Choroid plexus epithelial cell (primary cell): ENCODE measurements around the gene CRAT.
"Not testable (repeated sequence)": the region's sequence is repeated elsewhere in the genome, so short reads cannot be mapped to it uniquely, and the experiment has no call there.

Experiments used
- DNase-seq: peaks from one replicate; pipeline ENCODE4 v3.0.0-alpha.2; 2010; ENCODE audit warnings: low read depth
- H3K4me3 ChIP-seq: 2 replicates; pipeline ENCODE4 v1.5.1; 2011; ENCODE audit warnings: low read depth, mild to moderate bottlenecking, control low read depth, low read length, moderate library complexity
- CTCF ChIP-seq: conservative IDR thresholded peaks from 2 replicates; pipeline ENCODE4 v1.5.1; 2011; ENCODE audit warnings: low read depth, mild to moderate bottlenecking, control low read depth, inconsistent platforms, low read length, moderate library complexity

The CRAT gene

GRCh38 chr9:129118799-129119198 lies 8.2 kb upstream of the CRAT start:
- DNase-seq, result no peak
- TF ChIP-seq CTCF, result no peak
- no peak overlapping the region for H3K4me3 ChIP-seq

DNA sequence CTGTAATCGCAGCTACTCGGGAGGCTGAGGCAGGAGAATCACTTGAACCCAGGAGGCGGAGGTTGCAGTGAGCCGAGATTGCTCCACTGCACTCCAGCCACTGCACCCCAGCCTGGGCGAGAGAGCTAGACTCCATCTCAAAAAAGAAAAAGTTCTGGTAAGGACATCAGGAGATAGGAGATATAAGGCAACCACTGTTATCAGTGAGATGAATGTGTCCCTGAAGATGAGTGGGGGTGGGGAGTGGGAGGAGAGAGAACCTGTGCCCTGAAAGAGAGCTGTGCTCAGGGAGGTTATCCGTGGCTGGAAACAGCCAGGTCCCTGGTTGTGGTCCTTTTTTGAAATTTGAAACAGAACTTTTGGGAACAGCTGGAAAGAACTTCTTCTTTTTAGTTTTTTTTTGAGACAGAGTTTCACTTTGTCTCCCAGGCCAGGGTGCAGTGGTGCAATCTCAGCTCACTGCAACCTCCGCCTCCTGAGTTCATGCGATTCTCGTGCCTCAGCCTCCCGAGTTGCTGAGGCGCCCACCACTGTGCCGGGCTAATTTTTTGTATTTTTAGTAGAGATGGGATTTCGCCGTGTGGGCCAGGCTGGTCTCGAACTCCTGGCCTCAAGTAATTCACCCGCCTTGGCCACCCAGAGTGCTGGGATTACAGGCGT lies 3.2 kb upstream of the CRAT start:
- TF ChIP-seq CTCF, result no peak
- H3K4me3 ChIP-seq, result no peak overlapping the region
- DNase-seq, result no peak

DNA sequence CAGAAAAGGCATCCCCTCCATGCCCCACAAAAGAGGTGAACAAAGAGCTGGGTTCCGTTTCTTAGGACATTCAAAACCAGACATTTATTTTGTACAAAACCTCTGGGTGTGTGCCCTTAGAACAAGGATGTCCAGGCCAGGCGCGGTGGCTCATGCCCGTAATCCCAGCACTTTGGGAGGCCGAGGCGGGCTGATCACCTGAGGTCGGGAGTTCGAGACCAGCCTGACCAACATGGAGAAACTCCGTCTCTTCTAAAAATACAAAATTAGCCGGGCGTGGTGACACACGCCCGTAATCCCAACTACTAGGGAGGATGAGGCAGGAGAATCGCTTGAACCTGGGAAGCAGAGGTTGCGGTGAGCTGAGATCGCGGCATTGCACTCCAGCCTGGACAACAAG lies 1.9 kb upstream of the CRAT start:
- DNase-seq, result not testable (repeated sequence)
- H3K4me3 ChIP-seq, result peak overlapping the region; percentile 92

DNA sequence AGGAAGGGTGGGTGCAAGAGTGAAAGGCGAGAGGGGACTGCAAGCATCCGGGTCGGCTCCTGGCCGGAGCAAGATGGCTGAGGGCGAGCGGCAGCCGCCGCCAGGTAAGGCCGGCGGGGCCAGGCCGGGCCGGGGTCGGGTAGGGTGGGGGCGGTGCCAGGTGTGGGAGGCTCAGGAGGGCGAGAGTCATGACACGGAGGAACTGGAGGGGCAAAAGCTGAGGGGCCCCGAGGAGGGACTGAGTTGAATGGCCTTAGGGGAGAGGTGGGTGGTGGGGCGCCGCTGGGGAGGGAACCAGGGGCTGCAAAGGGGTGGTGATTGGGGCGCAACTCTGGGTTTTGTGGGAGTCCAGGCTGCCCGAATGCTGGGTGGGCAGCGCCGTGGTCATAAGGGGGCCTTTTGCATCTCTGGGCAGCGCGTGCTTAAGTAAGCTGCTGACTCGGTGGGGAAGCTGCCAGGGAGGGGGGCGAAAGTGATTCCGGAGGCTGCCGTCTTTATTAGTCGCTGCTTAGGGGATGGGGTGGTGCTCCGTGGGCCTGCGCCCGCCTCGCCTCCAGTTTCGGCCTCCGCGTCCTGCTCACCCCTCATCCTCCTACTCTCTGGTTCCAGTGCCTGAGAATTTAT lies 1.0 kb upstream of the CRAT start:
- TF ChIP-seq CTCF, result no peak
- peak; percentile 58 for DNase-seq

DNA sequence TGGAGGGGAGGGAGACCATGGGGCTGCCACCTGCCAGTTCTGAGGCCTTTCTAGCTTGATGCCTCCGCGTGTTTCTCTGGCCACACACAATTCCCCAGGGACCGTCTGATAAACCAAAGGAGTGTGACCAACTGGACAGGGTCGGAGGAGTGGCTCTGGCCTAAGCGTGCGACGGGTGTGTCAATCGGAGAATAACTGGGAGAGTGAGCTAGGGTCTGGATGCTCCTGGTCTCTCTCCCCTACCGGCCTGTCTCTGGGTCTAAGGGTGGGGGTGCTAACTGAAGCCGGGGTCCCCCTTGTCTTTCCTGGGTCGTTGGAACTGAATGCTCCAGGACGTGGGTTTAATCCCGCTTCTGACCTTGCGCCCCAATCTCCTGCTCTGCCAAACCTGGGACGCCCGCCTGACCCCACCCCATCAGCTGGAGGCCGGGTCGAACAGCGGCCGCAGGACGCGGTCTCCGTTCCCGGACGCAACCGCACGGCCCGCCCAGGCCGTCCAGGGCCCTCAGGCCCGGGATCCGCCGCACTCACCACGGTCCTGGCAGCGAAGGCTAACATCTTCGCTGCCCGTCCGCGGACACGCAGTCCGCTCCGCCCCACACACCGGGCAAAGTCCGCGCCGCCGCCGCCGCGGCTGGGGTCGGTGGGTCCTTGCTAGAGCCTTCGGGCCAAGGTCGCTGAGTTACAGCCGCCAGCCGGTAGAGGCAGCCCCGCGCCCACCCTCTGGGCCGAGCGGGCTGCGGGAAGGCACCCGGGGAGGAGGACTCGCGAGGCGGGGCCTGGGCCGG lies 447 bp downstream of the CRAT start:
- DNase-seq, result no peak
- no peak for TF ChIP-seq CTCF
- H3K4me3 ChIP-seq, result peak overlapping the region; percentile 92

More for the DNA sequence above, 1.0 kb upstream of the CRAT start:
- H3K4me3 ChIP-seq, result peak overlapping the region; percentile 92

DNA sequence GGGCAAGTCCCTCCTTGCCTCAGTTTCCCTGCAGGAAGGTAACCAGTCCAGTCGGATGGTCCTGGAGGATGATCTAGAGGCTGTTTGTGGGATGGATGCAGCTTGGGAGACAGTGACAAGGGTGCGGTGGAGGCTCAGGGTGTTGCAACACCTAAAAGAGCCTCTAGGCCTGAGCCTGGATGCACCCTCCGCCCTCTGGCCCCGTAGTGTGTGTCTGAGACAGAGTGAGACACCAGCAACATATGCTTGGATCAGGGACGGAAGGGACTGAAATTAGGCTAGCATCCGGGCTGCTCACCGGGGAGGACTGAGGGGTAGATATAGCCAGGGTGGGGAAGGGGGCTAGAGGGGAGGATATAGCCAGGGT lies 1.1 kb downstream of the CRAT start:
- DNase-seq, result no peak
- TF ChIP-seq CTCF, result no peak
- H3K4me3 ChIP-seq, result peak overlapping the region; percentile 92

DNA sequence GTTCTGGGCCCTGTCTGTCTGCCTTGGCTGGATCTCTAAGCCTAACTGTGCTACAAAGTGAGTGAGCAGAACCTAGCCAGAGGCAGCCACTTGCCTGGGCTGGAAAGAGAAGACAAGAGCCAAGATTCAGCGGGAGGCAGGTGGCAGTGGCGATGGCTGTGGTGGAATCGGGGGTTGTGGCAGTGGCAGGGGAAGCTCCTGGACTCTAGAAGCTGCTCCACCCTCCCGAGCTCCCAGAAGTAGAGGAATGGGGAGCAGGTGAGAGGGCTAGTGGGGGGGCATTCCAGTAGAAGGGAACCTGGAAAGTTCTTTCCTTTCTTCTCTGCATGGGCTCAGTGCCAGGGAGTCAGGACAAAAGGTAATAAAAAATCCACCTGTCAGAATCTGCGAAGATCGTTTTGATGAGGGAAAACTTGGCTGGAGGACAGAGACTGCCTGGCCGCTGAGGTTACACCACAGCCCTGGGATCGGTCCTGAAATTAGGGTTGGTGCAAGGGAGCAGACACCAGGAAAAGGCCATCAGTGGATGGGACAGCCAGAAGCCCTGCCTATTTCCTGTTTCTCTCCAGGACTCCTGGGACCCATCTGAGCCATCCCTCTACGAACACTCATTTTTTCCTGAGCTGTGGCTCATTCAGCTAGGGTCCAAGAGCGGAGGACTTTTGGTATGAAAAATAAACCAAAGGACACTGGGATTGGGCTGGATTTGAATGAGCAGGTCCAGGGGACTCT lies 1.6 kb downstream of the CRAT start:
- TF ChIP-seq CTCF, result no peak
- H3K4me3 ChIP-seq, result no peak overlapping the region
- DNase-seq, result no peak
